CD4-positive, alpha-beta T cell treated with Interleukin-10 for 1 hour (primary cell): ENCODE measurements around the gene ZNF512B.

ENCODE experiments used
- DNase-seq: peaks from one replicate; pipeline ENCODE4 v3.0.0-alpha.2; 2020

The ZNF512B gene

GRCh38 chr20:63945921-63946920 is 23.5 kb downstream of the ZNF512B start:
- no peak for DNase-seq

GRCh38 chr20:63945031-63945658 is 24.6 kb downstream of the ZNF512B start:
- no peak for DNase-seq

- no peak for DNase-seq
Measured at GRCh38 chr20:63944078-63944941, 25.4 kb downstream of the ZNF512B start.

GRCh38 chr20:63943808-63944077 is 26.0 kb downstream of the ZNF512B start:
- no peak for DNase-seq

GRCh38 chr20:63942969-63943807 is 26.5 kb downstream of the ZNF512B start:
- DNase-seq = no peak

- peak; percentile 49 for DNase-seq
Measured at GRCh38 chr20:63942250-63942951, 27.3 kb downstream of the ZNF512B start.

- DNase-seq = peak; percentile 88
Measured at GRCh38 chr20:63941282-63942081, 28.2 kb downstream of the ZNF512B start.

- no peak for DNase-seq
Measured at GRCh38 chr20:63940472-63941266, 29.1 kb downstream of the ZNF512B start.

- no peak for DNase-seq
Measured at GRCh38 chr20:63940071-63940471, 29.7 kb downstream of the ZNF512B start.

- peak; percentile 26 for DNase-seq
Measured at GRCh38 chr20:63939061-63939935, 30.4 kb downstream of the ZNF512B start.

- DNase-seq = no peak
Measured at GRCh38 chr20:63937596-63937995, 32.1 kb downstream of the ZNF512B start.

GRCh38 chr20:63935447-63935846 is 34.3 kb downstream of the ZNF512B start:
- DNase-seq = no peak

- DNase-seq = no peak
Measured at GRCh38 chr20:63934271-63935068, 35.3 kb downstream of the ZNF512B start.

GRCh38 chr20:63933646-63934045 is 36.1 kb downstream of the ZNF512B start:
- DNase-seq = no peak

- DNase-seq = no peak
Measured at GRCh38 chr20:63932606-63933160, 37.0 kb downstream of the ZNF512B start.

GRCh38 chr20:63931735-63932134 is 38.0 kb downstream of the ZNF512B start:
- no peak for DNase-seq

GRCh38 chr20:63930971-63931553 is 38.7 kb downstream of the ZNF512B start:
- DNase-seq = no peak
